K562 (cell line): ENCODE results near the gene STK11. TPM values are rescaled to one million over a fixed set of nuclear protein-coding genes. Genes with fewer than 3 reads are reported as not detected.

Source experiments
- ATAC-seq: fragments of 200-7000 bp; cut with Tn5 transposase; 3 replicates; pipeline ENCODE4 v1.9.1; 2020; ENCODE audit warnings: moderate library complexity
- BruUV-seq: library from RNA; stranded (reverse); fragments of 400-500 nt; replicated peaks from 2 replicates; lab custom pipeline; 2021; lab: Mats Ljungman, UMichigan
- CTCF ChIA-PET: fragments of 300-600 bp; formaldehyde crosslinking; extraction: SDS; loops from one replicate; lab custom pipeline; 2021; ENCODE audit warnings: low intra/inter-chr PET ratio; lab: Yijun Ruan, JAX
- POLR2A ChIA-PET: fragments of 300-600, 350-650 bp; sonication (Branson Sonifier 250); formaldehyde crosslinking; extraction: SDS; loops from one replicate; lab custom pipeline; 2021; ENCODE audit warnings: antibody characterized with exemption, inconsistent platforms; lab: Yijun Ruan, JAX
- DNase-seq, 4 experiments: peaks; one replicate each; pipeline versions ENCODE4 v3.0.0 to v3.0.0-alpha.2; 2011 to 2018; ENCODE audit warnings: low spot score in 3 of 4, mixed read lengths in 3 of 4; ENCODE audit errors: extremely low read depth in 1 of 4
- FAIRE-seq: peaks from 2 replicates; lab custom pipeline; 2011; peaks lifted over from hg19 to GRCh38; lab: Jason Lieb, UNC
- H2AFZ ChIP-seq: 2 replicates; pipeline ENCODE4 v1.6.0; 2011; ENCODE audit warnings: low read depth, low read length, control low read depth, inconsistent platforms
- H3K27ac ChIP-seq: fragments of 200-600 bp; 3 replicates; pipeline ENCODE4 v1.8.0; 2011; ENCODE audit warnings: low read depth, mild to moderate bottlenecking, control low read depth, inconsistent platforms, low read length, moderate library complexity, mixed read lengths; ENCODE audit errors: extremely low read depth
- H3K27me3 ChIP-seq, 2 experiments: fragments of 300-600 bp in 1 of 2; 2 replicates in 1 of 2; 3 replicates in 1 of 2; pipeline versions ENCODE4 v1.6.0 to v1.8.0; 2011; ENCODE audit warnings: inconsistent platforms in 2 of 2, low read length in 2 of 2, mild to moderate bottlenecking in 1 of 2, mixed read lengths in 1 of 2, moderate library complexity in 1 of 2; ENCODE audit not compliant: control insufficient read depth in 2 of 2, insufficient read depth in 2 of 2
- H3K36me3 ChIP-seq: fragments of 300-600 bp; 3 replicates; pipeline ENCODE4 v1.8.0; 2011; ENCODE audit warnings: mild to moderate bottlenecking, low read length, inconsistent platforms; ENCODE audit not compliant: control insufficient read depth, insufficient read depth
- H3K4me1 ChIP-seq, 2 experiments: fragments of 200-600 bp in 1 of 2; replicated peaks in 1 of 2; 2 replicates in 1 of 2; 3 replicates in 1 of 2; pipeline versions ENCODE4 v1.5.1 to v1.8.0; 2011; ENCODE audit warnings: inconsistent platforms in 2 of 2, low read length in 2 of 2, mild to moderate bottlenecking in 1 of 2, mixed read lengths in 1 of 2, moderate library complexity in 1 of 2; ENCODE audit not compliant: control insufficient read depth in 2 of 2, insufficient read depth in 2 of 2
- H3K4me2 ChIP-seq: 2 replicates; pipeline ENCODE4 v1.6.1; 2011; ENCODE audit warnings: low read length, control low read depth, inconsistent platforms, mixed read lengths; ENCODE audit not compliant: insufficient read depth
- H3K4me3 ChIP-seq: fragments of 200-600 bp; sonication (generic), shearing (Covaris generic); 2 replicates; pipeline ENCODE4 v1.5.1; 2016; ENCODE audit warnings: control low read depth, inconsistent platforms
- H3K79me2 ChIP-seq: fragments of 200-600 bp; 3 replicates; pipeline ENCODE4 v1.8.0; 2011; ENCODE audit warnings: low read length, inconsistent platforms; ENCODE audit not compliant: control insufficient read depth, insufficient read depth
- H3K9ac ChIP-seq, 2 experiments: 2 replicates each; pipeline versions ENCODE4 v1.6.0 to v1.6.1; 2011; ENCODE audit warnings: low read depth in 2 of 2, low read length in 2 of 2, control low read depth in 1 of 2, inconsistent platforms in 1 of 2, mild to moderate bottlenecking in 1 of 2, mixed read lengths in 1 of 2; ENCODE audit not compliant: insufficient read depth in 1 of 2
- H3K9me1 ChIP-seq: one replicate; pipeline ENCODE4 v1.6.0; 2011; ENCODE audit warnings: inconsistent platforms, mild to moderate bottlenecking, low read length, moderate library complexity; ENCODE audit not compliant: control insufficient read depth, insufficient read depth
- H3K9me3 ChIP-seq: replicated peaks from 2 replicates; pipeline ENCODE4 v1.5.1; 2011; ENCODE audit warnings: low read depth, low read length, inconsistent platforms; ENCODE audit not compliant: control insufficient read depth, insufficient read depth
- H4K20me1 ChIP-seq: replicated peaks from 2 replicates; pipeline ENCODE4 v1.6.1; 2011; ENCODE audit warnings: low read length, inconsistent platforms, mixed read lengths; ENCODE audit not compliant: control insufficient read depth, insufficient read depth
- MED1 ChIP-seq: sonication (generic); formaldehyde crosslinking; IDR thresholded peaks from 2 replicates; pipeline ENCODE4 v1.8.1; 2023; ENCODE audit warnings: missing genetic modification reagents, borderline replicate concordance
- NCOA4 ChIP-seq: fragments of 450-650 bp; IDR thresholded peaks from 2 replicates; pipeline ENCODE4 v1.6.1; 2018; ENCODE audit warnings: mild to moderate bottlenecking; ENCODE audit not compliant: partially characterized antibody
- POLR2G ChIP-seq: fragments of 200-400 bp; formaldehyde crosslinking; IDR thresholded peaks from 2 replicates; pipeline ENCODE4 v1.6.1; 2017; ENCODE audit warnings: low read depth, mild to moderate bottlenecking, antibody characterized with exemption, low read length, moderate library complexity
- ZNF79 ChIP-seq: fragments of 250-450 bp; sonication (Bioruptor Pico); IDR thresholded peaks from 2 replicates; pipeline ENCODE4 v1.4.0; 2020; ENCODE audit warnings: low read depth, mild to moderate bottlenecking, moderate library complexity
- WGBS: fragments of 100-300 bp; shearing (Covaris generic); methylation state at CpG from one replicate; pipeline ENCODE4 v1.1.6; 2016; ENCODE audit warnings: low coverage, mixed read lengths; ENCODE audit not compliant: insufficient coverage; ENCODE audit errors: missing lambda C conversion rate; 5-methylcytosine and 5-hydroxymethylcytosine counted together
- in situ Hi-C: fragments of 300-500 bp; cut with MboI; formaldehyde crosslinking; loops from 4 replicates; pipeline ENCODE4 v1.15.0; 2018; ENCODE audit warnings: inconsistent platforms, mixed read lengths
- intact Hi-C: fragments of 100-400 bp; cut with micrococcal nuclease; formaldehyde crosslinking; loops from 2 replicates; pipeline ENCODE4 v1.14.2; 2022
- polyA plus RNA-seq, 8 experiments: library from polyadenylated mRNA; depleted of rRNA in 4 of 8; stranded (reverse) in 5 of 8; unstranded in 3 of 8; fragments of >200 nt; fragmentation: Nextera tagmentation in 2 of 8; fragmentation: Illumina TruSeq in 1 of 8; extraction: Ambion mirVana in 2 of 8; extraction: Trizol in 1 of 8; gene quantifications; 2 replicates each; pipeline versions ENCODE4 v1.2.1 to v1.2.3, GENCODE V29; 2011 to 2014; ENCODE audit warnings: inconsistent platforms in 1 of 8, missing spikeins in 1 of 8
- total RNA-seq, 7 experiments: library from RNA; depleted of rRNA in 6 of 7; stranded (reverse); fragments of >200 nt in 6 of 7; fragmentation: Illumina TruSeq in 2 of 7; extraction: Trizol in 2 of 7; gene quantifications; 2 replicates each; pipeline versions ENCODE4 v1.2.1 to v1.2.3, GENCODE V29; 2011 to 2021; ENCODE audit warnings: low replicate concordance in 1 of 7
- TF ChIP-seq, protein P1 (sequence below), 2 experiments: fragments of 450-650 bp; IDR thresholded peaks; 2 replicates each; pipeline ENCODE4 v1.6.1; 2016; ENCODE audit warnings: mild to moderate bottlenecking in 2 of 2, borderline replicate concordance in 1 of 2, low read depth in 1 of 2, moderate library complexity in 1 of 2

The STK11 gene
- total and polyA plus RNA-seq, 9 of the 15 experiments (the other 6 are each of a cell fraction or from before 2014, with no cell fraction given) = 0.15 to 96.5 (median 31.7) TPM

DNA sequence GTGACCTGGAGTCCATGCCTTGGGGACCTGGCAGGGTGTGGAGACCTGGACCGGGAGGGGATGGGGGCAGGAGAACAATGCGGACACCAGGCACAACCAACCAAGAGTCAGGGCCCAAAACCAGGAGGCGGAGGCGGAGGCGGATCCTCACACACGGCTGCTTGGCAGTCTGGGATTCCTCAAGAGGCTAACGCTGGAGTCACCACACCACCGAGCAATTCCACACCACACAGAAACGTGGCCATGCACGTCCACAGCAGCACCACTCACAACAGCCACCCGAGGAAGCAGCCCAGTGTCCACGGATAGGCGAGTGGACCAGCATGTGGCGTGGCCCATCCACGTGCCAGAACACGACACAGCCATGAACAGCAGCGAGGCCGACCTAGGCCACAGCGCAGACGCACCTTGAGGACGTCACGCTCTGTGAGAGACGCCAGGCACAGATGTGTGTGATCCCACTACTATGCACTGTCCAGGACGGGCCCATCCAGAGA, 49.2 kb upstream of the STK11 start:
- no peaks in the 10 kb centered on the region for H3K9me3 ChIP-seq
- no peaks in the 10 kb centered on the region for H3K27me3 ChIP-seq
- ChIA-PET CTCF (interaction anchor here (0.6 kb wide), 1 partner anchor 15 kb away, joined by 3 read pairs; no protein-coding TSS in a partner anchor), POLR2A (interaction anchor here (0.5 kb wide), 2 partner anchors 31 to 38 kb away, joined by 3 read pairs; no protein-coding TSS in a partner anchor)
- WGBS = 89% methylated on average over 23 of the region's 24 CpGs
- H3K27ac ChIP-seq = no peak overlapping the region
- H3K4me2 ChIP-seq = no peak overlapping the region
- H4K20me1 ChIP-seq = no peaks in the 10 kb centered on the region
- in situ Hi-C loops (no loop called here), intact Hi-C loops (no loop called here)
- H3K4me1 ChIP-seq = peaks cover 0 to 57% of the 10 kb centered on the region in 2 experiments; a peak in 2 of 5 replicates
- no peak for TF ChIP-seq MED1
- TF ChIP-seq, protein P1, sequence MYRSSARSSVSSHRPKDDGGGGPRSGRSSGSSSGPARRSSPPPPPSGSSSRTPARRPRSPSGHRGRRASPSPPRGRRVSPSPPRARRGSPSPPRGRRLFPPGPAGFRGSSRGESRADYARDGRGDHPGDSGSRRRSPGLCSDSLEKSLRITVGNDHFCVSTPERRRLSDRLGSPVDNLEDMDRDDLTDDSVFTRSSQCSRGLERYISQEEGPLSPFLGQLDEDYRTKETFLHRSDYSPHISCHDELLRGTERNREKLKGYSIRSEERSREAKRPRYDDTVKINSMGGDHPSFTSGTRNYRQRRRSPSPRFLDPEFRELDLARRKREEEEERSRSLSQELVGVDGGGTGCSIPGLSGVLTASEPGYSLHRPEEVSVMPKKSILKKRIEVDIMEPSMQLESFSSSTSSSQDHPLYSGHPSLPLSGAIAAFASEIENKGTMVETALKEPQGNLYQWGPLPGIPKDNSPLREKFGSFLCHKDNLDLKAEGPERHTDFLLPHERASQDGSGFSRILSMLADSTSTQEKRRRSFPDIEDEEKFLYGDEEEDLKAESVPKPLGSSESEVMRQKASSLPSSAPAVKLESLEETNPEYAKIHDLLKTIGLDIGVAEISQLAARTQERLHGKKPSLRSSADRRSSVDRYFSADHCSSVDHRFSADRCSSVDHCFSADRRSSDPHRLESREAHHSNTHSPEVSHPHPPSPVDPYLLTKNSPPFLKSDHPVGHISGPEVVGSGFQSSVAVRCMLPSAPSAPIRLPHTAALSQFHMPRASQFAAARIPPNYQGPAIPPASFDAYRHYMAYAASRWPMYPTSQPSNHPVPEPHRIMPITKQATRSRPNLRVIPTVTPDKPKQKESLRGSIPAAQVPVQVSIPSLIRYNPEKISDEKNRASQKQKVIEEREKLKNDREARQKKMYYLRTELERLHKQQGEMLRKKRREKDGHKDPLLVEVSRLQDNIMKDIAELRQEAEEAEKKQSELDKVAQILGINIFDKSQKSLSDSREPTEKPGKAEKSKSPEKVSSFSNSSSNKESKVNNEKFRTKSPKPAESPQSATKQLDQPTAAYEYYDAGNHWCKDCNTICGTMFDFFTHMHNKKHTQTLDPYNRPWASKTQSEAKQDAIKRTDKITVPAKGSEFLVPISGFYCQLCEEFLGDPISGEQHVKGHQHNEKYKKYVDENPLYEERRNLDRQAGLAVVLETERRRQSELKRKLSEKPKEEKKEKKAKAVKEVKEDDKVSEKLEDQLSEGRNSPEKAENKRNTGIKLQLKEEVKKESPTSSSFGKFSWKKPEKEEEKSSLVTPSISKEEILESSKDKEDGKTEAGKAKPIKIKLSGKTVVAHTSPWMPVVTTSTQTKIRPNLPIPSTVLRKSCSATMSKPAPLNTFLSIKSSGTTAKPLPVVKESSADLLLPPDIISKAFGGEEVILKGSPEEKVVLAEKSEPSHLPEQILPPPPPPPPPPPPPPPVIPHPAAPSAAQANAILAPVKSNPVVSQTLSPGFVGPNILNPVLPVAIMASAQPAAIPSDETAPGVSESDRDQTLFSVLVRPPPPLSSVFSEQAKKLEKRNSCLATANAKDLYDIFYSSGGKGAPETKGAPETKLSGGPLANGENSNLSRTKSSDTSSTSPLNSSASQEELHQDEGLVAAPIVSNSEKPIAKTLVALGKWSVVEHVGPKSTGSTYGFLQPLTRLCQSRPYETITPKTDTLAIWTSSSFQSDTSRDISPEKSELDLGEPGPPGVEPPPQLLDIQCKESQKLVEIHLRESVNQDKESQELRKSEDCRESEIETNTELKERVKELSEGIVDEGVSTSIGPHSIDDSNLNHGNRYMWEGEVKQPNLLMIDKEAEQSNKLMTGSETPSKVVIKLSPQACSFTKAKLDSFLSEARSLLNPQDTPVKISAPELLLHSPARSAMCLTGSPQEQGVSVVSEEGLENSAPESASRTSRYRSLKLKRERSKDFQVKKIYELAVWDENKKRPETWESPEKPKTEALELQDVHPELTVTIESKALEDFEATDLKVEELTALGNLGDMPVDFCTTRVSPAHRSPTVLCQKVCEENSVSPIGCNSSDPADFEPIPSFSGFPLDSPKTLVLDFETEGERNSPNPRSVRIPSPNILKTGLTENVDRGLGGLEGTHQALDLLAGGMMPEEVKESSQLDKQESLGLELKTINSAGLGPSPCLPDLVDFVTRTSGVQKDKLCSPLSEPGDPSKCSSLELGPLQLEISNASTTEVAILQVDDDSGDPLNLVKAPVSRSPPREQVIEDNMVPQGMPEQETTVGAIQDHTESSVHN (IDR thresholded peaks at IDR 0.05; ENCODE audit: borderline replicate concordance in 1 of 2, low read depth in 1 of 2) = no peak
- TF ChIP-seq ZNF79 = no peak
- TF ChIP-seq NCOA4 = no peak
- TF ChIP-seq POLR2G = 0 out of 2 replicates have a peak, but pooled peaks have one; percentile 12
- H3K4me3 ChIP-seq = no peak overlapping the region
- ATAC-seq (no peak), DNase-seq (no peak), FAIRE-seq (no peak)
- H3K9ac ChIP-seq = no peak overlapping the region; a peak in 1 of 4 replicates
- peaks cover 30% of the 10 kb centered on the region; the same call in 2 of the 3 replicates for H3K79me2 ChIP-seq
- BruUV-seq = no TSS peak
- H3K36me3 ChIP-seq = peaks cover 29% of the 10 kb centered on the region; the same call in 1 of the 3 replicates
- H3K9me1 ChIP-seq = no peaks in the 10 kb centered on the region
- no peak overlapping the region for H2AFZ ChIP-seq
